ENCODE results near the gene POP7. TPM values are rescaled to one million over a fixed set of nuclear protein-coding genes. Genes with fewer than 3 reads are reported as not detected.

Gene POP7
- total RNA-seq, 4 donors from 2014 or later = 17.5 to 39.9 (median 19.4) TPM

DNA sequence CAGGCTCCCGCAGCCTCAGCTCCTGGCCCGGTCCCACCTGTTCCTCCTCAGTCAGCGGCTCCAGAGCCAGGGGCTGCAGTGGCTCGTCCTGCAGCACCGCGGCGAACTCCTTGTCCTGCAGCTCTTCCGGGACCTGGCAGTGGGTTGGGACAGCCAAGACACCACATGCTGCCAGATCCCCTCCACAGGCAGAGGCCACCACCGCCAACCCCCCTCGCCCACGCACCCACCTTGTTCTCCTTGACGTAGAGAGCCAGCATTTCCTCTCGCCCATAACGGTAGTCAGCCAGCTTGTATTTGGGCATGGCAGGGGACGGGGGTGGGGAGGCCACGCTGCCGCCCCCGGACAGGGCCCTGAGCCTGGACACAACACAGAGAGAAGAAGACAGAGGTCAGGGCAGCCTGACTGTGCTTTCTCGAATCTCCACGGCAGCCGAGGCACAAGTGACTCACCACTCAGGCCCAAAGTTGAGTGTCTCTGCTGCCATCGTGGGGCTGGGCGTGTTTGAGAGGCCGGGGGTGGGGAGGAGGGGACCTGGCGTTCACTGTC lies 18.1 kb upstream of the POP7 start:
- DNase-seq (ENCODE audit: low spot score) (no peak), ATAC-seq (ENCODE audit: low FRiP score) (no peak)
- TF ChIP-seq, protein P1, sequence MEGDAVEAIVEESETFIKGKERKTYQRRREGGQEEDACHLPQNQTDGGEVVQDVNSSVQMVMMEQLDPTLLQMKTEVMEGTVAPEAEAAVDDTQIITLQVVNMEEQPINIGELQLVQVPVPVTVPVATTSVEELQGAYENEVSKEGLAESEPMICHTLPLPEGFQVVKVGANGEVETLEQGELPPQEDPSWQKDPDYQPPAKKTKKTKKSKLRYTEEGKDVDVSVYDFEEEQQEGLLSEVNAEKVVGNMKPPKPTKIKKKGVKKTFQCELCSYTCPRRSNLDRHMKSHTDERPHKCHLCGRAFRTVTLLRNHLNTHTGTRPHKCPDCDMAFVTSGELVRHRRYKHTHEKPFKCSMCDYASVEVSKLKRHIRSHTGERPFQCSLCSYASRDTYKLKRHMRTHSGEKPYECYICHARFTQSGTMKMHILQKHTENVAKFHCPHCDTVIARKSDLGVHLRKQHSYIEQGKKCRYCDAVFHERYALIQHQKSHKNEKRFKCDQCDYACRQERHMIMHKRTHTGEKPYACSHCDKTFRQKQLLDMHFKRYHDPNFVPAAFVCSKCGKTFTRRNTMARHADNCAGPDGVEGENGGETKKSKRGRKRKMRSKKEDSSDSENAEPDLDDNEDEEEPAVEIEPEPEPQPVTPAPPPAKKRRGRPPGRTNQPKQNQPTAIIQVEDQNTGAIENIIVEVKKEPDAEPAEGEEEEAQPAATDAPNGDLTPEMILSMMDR (IDR thresholded peaks at IDR 0.05) = no peak

DNA sequence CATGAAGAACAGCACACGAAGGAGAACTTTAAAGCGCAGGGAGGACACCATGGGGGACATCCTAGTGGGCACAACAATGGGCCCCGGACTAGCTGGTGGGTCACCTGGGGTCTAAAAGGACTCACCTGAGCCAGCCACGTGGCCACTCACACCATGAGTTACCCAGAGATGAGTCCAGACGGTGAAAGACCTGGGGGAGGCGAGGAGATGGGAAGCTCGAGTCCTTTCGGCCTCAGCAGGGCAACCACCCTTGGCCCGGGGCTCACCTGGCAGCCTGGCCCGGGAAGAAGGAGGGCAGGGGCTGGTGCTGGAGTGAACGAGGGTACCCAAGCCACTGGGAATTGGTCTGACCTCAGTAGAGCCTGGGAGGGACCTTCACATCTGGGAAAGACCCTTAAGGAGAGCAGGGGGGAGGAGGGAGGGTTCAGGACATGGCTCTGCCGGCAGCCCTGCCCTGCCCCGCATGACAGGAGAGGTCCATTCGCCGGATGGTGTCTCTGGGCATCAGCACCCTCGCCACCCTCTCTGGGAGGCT lies 17.5 kb upstream of the POP7 start:
- DNase-seq (ENCODE audit: low spot score) (no peak), ATAC-seq (ENCODE audit: low FRiP score) (no peak)

DNA sequence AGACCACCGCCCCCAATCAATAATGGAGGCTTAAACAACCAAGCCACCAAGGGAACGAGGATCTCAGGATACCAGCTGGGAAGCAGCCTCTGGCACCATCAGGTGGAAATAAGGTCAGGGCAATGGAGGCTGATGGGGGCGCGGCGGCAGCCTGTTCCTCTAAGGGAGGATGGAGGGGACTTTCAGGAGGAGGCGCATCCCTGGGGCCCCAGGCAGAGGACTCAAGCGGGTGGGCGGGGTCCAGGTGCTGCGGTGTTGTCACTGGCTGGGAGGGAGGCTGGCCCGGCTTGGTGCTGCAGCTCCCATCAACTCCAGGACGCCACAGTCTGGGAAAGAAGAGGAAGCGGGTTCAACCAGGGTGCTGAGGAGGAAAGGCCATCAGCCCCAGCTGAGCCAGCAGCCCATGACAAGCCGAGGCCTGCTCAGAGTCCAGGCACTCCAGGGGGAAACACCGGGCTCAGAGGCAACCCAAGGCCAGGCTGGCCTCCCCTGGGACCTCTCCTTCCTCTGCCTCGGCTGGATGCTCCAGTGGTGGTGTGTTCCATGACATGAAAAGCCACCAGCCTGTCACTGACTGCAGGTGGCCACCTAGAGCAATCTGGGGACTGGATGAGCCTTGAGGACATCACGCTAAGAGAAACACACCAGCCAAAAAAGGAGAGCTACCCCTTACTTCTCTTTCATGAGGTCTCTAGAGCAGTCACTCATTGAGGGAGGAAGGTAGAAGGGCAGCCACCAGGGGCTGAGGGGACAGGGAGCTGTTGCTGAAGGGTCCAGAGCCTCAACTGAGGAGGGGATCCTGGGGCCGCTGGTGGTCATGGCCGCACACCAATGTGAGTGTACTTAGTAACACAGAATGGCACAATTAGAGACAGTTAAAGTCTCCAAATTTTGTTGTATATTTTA lies 16.4 kb upstream of the POP7 start:
- TF ChIP-seq, protein P1 (IDR thresholded peaks at IDR 0.05) = no peak
- ATAC-seq (ENCODE audit: low FRiP score) = no peak
- DNase-seq (ENCODE audit: low spot score) = no peak

More for the DNA sequence above, 17.5 kb upstream of the POP7 start:
- TF ChIP-seq, protein P1 (IDR thresholded peaks at IDR 0.05) = no peak

DNA sequence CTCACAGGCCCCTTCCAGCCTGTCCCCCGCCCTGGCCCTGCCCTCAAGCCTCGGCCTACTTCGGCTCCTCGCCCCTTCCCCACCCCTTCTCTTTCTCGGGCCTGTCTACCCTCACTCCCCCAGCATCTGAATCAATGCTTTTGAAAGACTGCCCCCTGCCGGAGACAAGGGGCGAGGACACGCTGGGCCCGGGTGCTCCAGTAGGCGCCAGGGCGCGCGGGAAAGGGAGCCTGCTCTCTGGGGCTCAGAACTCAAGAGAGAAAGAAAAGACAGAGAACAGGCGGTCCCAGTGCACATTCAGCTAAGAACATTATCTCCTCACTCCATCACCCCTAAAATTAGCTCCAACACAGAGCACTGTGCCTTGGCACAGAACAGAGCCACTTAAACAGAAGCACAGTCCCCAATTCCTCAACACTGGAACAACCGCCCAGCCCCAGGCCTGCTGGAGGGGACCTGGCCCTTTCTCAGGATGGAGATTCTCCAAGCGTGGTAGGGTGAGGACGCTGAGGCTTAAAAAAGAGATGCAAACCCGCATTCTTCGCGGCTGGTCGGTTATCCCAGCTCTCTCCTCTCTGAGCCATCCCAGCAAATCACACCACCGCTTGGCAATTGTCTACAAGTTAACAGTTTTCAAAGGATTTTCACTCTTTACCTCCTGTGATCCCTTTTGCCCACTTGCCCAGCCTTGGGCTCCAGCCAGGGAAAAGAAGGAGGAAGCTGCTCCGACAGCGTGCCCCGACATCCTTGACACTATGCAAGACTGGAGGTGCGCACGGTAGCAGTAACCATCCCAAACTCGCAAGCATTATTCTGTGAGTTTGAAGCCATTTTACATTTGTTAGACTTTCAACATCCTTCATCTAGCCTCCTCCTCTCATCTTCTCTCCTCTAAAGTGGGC lies 14.0 kb upstream of the POP7 start:
- ATAC-seq (ENCODE audit: low FRiP score) (peak; percentile 65), DNase-seq (ENCODE audit: low spot score) (peak; percentile 69)
- TF ChIP-seq, protein P1 (IDR thresholded peaks at IDR 0.05) = peak in 1 of 3 donors; percentile 57

DNA sequence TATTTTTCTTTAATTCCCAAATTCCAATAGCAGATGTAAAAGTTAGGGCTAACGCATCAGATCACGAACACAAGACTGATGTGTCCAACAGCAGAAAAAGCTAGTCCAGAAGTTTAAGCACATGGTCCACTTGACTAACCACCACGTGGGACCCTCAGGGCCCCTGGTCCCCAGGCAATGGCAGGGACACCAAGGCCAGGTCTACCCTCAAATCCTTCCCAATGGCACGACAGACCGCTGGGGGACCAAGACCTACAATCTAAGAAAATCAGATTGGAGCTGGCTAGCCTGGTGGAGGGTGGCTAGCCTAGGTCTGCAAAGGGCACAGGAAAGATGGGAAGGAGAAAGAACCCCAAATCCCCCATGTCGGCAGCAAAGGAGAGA lies 13.4 kb upstream of the POP7 start:
- TF ChIP-seq, protein P1 (IDR thresholded peaks at IDR 0.05) = no peak
- DNase-seq (ENCODE audit: low spot score) (no peak), ATAC-seq (ENCODE audit: low FRiP score) (no peak)

DNA sequence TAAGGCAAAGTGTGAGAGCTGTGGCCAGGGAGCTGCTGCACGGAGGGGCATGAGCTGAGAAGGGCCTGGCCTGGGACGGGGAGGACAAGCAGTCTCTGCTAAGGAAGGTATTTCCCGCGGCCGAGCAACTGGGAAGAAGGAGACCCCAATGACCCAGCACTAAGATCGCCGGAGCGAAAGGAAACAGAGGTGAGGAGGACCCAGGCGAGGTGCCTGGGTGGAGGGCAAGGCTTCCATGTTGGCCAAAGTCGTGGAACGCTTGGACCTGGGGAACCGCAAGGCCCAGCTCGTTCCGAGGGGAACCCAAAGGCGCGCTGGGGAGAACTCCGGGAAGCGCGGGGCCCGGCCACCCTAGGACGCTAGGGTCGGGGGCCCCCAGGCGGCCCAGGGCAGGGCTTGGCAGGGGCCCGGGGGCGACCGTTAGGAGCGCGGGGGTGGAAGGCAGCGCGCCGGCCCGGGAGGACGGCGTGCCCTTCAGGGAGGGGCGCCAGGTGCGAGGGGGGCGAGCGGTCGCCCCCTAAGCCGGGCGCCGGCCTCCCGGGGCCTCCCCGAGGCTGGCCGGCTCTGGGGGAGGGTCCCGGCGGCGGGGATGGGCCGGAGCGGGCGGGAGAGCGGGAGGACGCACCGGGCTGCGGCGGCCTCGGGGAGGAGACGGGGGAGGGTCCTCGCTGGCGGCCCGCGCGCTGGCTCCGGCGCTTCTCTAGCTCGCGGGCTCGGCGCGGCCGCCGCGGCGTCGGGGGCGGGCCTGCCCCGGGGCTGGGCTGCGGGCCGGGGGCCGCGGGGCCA lies 12.4 kb upstream of the POP7 start:
- TF ChIP-seq, protein P1 (IDR thresholded peaks at IDR 0.05) = no peak
- DNase-seq (ENCODE audit: low spot score) = no peak
- peak; percentile 37 for ATAC-seq (ENCODE audit: low FRiP score)
